ENCODE data around the gene DCDC2C.
A peak's percentile ranks its signal among the peaks of the same experiment; 100 is the strongest.

Gene DCDC2C

GRCh38 chr2:3709225-3709624 lies 5.8 kb downstream of the DCDC2C start:
- DNase-seq: no peak

GRCh38 chr2:3712424-3712823 lies 9.0 kb downstream of the DCDC2C start:
- DNase-seq: no peak

GRCh38 chr2:3712831-3713503 lies 9.6 kb downstream of the DCDC2C start:
- DNase-seq: no peak

GRCh38 chr2:3718679-3719078 lies 15.3 kb downstream of the DCDC2C start:
- DNase-seq: no peak

- DNase-seq: no peak
Measured at GRCh38 chr2:3725002-3725401, 21.6 kb downstream of the DCDC2C start.

- peak in 2 of 56 donors; percentile 4 to 11 for DNase-seq
Measured at GRCh38 chr2:3725458-3726250, 22.3 kb downstream of the DCDC2C start.

GRCh38 chr2:3726511-3726910 lies 23.1 kb downstream of the DCDC2C start:
- DNase-seq: no peak

GRCh38 chr2:3727397-3728045 lies 24.1 kb downstream of the DCDC2C start:
- DNase-seq: no peak

GRCh38 chr2:3728104-3729054 lies 25.0 kb downstream of the DCDC2C start:
- DNase-seq: no peak

- DNase-seq: no peak
Measured at GRCh38 chr2:3729055-3729448, 25.7 kb downstream of the DCDC2C start.

- no peak for DNase-seq
Measured at GRCh38 chr2:3729786-3730185, 26.4 kb downstream of the DCDC2C start.

GRCh38 chr2:3730646-3731045 lies 27.3 kb downstream of the DCDC2C start:
- no peak for DNase-seq

- no peak for DNase-seq
Measured at GRCh38 chr2:3731829-3732228, 28.5 kb downstream of the DCDC2C start.

- DNase-seq: no peak
Measured at GRCh38 chr2:3736112-3736511, 32.7 kb downstream of the DCDC2C start.

GRCh38 chr2:3737128-3737527 lies 33.8 kb downstream of the DCDC2C start:
- DNase-seq: no peak

GRCh38 chr2:3738454-3738853 lies 35.1 kb downstream of the DCDC2C start:
- no peak for DNase-seq

GRCh38 chr2:3739313-3739712 lies 35.9 kb downstream of the DCDC2C start:
- no peak for DNase-seq

- DNase-seq: no peak
Measured at GRCh38 chr2:3741396-3741795, 38.0 kb downstream of the DCDC2C start.

- DNase-seq: no peak
Measured at GRCh38 chr2:3741867-3742602, 38.7 kb downstream of the DCDC2C start.

GRCh38 chr2:3742743-3743508 lies 39.6 kb downstream of the DCDC2C start:
- DNase-seq: no peak

All from nucleus accumbens (tissue), 56 donors.